ENCODE data around the gene PGLYRP1.

PGLYRP1 gene

DNA sequence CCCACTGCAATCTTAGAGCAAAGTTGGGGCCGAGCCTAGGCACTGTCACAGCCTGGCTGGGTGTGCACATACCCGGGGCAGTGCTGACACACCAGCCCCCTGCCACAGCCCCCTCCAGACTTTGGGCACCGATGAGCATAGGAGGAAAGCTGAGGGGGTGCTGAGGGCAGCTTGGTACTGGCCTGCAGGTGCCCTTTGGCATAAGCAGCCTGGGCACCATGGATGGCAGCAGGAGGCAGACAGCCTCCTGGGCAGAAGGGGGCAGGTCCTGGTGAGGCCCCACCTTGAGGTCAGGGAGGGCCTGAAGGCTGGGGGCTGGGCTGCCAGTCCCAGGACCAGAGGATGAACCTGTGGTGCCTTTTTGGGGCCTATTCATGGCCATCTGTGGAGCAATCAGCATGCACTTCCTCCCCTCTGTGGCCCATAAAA is 9.8 kb upstream of the PGLYRP1 start:
- no peak for DNase-seq (ENCODE audit: low read depth)

DNA sequence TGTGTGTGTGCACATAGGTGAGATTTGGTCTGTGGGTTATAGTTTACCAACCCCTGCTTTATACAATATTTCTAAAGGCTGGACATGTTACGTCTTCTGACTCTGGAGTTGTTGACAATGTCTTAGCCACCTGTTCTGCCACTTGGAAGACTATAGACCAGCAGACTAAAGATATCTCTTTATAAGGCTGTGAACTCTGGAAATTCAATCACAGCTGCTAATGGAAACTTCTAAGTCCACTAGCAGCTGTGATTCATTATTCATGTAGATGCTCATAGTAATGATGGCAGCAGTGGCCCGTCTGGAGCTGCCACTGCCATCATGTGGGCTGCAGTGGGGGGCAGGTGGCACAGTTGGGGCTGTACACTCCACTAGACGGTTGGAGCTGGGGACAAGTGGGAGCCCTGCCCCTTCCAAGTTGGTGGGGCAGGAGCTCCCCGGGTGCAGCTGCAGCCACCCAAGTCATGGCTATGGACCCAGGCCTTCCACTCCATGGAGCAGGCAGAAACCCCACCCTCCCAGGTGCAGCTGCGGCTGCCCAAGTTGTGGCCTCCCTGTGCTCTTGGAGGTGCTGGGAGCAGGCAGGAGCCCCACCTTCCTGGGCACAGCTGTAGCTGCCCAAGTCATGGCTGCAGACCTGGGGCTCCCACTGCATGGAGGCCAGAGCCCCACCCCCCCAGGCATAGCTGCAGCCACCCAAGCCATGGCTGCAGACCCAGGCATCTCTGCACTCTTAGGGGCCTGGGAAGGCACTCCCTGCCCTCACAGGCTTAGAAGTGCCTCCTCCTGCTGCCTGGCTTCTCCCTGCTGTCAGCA is 9.1 kb upstream of the PGLYRP1 start:
- no peak for DNase-seq (ENCODE audit: low read depth)

DNA sequence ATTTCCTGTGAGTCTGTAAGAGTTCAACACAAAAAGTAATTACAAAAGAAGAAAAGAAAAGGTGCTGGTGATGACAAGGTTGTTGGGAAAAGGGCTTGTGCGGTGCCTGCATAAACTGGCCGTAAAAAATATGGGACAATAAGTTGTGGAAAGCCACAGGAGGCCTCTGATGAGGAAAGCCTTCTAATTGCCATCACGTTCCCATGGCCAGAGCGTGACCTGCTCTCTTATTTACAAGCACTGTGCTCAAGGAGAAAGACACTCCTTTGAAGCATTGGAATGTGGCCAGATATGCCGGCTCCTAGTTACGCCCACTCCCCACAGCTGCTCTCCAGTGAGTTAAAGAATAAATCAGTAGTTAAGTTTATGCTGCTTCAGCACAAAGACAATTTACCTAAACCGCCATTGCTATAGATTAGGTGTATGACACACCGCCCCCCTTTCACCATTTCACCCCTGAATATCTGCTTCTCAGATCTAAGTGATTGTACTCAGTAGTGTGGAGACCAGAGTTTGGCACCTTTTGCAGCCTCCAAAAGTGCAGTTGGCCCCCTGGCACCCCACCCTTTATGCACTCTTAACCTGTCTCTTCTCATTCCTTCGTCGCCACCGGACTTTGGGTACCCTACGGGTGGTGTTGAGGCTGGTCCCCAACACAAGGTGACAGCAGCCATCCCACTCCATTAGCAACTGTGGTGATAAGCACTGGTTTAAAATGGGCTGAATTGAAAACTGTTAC is 8.1 kb upstream of the PGLYRP1 start:
- DNase-seq (ENCODE audit: low read depth) = no peak

DNA sequence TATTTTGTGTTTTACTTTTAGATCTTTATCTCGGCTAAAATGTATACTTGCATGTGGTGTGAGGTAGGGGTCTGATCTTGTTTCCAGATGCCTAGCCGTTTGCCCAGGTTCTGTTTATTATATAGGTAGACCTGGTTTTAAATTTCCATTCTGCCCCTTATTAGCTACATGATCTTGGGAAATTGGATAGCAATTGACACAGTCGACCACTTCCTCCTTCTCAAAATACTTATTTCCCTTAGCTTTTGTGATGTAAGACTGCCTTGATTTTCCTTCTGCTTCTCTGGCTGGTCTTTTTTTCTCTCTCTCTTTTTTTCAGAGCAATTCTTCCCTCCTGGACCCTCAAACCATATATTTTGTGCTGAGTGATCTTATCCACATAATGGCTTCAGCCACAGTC is 3.0 kb upstream of the PGLYRP1 start:
- DNase-seq (ENCODE audit: low read depth) = no peak

DNA sequence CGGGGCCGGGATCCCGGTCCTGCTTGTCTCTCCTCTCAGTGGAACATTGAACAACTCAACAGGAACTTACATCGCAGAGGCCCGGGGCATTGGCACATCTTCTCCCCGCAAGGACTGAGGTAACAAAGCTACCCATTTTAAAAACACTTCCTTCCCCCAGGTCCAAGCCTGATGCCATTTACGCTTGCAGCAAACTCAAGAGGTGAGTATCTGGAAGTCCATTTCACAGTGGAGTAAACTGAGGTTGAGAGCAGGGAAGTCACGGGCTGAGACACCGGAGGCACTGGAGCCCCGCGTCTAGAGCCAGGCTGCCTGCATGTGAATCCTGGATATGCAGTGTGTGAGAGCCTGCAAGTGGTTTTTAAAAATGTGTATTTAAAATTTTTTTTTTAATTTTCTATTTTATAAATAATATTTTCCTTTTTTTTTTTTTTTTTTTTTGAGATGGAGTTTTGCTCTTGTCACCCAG is 492 bp upstream of the PGLYRP1 start:
- DNase-seq (ENCODE audit: low read depth) = no peak

DNA sequence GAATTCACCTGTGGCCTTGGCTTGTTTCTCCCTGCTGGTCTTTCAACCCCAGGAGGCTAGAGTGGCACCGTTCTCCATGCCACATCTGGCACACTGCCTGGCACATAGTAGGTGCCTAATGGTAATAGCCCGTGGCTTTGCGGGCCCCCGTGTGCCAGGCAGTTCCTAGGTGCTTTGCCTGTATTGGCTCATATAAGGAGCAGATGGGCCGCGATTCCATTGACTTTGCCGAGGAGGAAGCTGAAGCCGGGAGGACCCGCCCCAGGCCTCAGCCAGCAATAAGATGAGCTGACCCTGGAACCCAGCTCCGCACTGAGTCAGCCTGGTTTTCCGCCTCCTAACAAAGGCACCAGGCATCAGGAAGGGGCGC is 807 bp downstream of the PGLYRP1 start:
- peak; percentile 13 for DNase-seq (ENCODE audit: low read depth)

DNA sequence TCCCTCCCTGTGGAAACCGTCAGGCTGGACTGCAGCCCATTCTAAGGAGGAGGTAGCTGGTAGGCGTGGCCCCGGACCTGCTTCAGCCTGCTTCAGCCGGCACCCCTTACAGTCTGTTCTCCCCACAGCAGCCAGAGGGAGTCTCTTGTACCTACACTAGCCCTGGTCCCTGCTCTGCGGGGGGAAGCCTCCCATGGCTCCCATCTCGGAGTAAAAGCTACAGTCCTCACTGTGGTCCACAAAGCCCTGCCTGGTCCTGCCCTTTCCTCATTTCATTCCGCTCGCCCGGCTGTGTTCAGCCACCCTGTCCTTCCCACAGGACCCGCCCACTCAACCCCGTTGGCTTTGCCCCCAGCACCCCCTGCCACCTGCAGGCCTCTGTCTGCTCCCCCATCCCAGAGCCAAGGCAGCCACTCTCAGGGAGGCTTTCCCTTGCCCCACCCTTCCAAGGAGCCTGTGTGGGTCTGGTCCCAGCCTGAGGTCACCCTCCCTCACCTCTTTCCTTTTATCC is 1.3 kb downstream of the PGLYRP1 start:
- DNase-seq (ENCODE audit: low read depth) = no peak

DNA sequence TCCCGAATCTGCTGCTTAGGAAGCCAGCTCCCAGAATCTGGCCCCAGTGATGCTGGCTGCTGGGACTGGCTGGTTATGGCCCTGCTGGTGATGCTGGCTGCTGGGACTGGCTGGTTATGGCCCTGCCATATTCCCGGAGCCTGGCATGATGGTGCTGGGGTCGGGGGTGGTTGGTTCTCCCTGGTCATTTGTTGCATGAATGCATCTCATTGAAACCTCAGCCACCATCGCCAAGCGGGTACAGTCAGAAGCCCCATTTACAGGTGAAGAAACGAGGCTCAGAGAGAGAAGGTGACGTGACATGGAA is 2.1 kb downstream of the PGLYRP1 start:
- no peak for DNase-seq (ENCODE audit: low read depth)

DNA sequence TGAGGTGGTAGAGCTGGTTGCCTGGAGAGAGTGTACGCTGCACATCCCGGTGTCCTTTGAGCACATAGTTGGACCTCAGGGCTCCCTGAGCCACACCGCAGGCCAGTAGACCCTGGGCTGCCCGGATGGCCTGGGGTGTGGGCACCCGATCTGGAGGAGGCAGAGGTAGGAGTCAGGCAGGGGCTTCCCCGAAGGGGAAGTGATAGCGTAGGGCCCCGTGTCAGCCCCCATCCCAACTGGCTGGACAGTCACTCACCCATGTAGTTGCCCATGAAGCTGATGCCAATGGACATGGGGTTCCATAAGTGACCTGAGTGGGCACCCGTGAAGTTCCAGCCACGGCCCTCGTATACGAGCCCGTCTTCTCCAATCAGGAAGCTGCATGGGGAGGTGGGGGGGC is 3.6 kb downstream of the PGLYRP1 start:
- no peak for DNase-seq (ENCODE audit: low read depth)

DNA sequence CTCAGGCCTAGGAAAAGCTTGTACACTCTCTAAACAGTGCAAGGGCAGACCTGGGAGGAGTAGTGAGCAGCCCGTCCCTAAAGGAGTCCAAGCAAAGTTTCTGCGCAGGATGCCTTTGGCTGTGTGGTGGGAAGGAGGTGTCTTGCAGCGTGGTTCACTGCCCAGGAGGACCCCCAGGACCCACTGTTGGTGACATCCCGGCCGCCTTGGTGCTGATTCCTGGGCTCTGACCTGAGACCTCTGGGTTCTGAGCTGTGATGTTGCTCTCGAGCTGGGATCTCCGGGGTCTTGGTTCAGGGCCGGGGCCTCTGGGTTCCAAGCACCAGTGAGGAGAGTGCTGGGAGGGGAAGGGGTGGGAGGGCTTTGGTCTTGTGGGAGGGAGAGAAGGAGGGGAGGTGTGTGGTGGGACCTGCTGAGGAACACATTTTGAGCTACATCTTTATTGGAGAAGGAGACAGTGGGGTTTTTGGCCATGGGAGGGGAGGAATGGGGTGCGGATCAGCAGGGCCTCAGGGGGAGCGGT is 4.1 kb downstream of the PGLYRP1 start:
- no peak for DNase-seq (ENCODE audit: low read depth)

DNA sequence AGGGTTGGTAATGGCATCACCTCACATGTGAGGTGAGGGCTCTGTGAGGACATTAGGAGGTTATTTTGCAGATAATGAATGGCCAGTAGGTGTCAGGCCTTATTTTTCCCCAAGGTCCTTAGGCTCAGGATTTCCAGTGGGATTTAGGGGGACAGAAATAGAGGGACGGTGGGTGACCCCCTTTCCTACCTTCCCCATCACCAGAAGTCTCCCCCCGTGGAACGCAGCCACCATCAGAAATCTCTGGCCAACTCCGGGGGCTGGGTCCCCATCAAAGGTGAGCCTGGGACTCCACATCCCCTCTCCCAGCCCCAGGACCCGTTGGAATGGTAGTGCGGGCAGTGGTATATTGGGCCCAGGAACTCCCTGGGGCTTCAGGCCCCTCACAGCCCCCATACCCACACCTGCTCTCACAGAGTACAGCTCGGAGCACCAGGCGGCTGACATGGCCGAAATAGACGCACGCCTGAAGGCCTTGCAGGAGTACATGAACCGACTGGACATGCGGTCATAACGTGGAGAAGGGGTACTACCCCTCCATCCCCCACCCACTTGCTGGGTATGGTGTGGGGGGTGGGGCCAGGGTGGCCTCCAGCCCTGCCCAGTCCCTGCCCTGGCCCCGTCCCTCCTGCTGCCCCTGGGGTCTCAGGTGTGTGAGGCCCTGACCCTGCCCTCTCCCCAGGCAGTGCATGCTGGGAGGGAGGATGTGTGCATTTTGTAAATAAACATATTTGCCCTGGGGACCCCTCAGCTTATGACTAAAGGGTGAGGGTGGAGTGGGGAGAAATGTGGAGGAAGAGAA is 4.8 kb downstream of the PGLYRP1 start:
- no peak for DNase-seq (ENCODE audit: low read depth)

DNA sequence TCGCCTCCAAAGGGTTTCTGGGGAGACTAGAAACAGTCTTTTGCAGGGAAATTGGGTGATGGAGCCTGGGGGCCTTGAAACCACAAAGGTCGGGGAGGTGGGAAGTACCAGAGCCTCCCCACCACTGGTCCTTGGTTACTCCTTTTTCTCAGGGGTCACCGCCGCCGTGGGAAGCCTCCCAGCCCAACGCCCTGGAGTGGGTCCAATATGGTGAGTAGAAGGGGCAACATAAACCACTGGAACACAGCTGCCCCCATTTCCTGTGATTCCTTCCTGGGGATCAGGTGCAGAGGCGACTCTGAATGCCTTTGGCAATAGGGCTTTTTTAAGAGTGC is 5.8 kb downstream of the PGLYRP1 start:
- DNase-seq (ENCODE audit: low read depth) = no peak

DNA sequence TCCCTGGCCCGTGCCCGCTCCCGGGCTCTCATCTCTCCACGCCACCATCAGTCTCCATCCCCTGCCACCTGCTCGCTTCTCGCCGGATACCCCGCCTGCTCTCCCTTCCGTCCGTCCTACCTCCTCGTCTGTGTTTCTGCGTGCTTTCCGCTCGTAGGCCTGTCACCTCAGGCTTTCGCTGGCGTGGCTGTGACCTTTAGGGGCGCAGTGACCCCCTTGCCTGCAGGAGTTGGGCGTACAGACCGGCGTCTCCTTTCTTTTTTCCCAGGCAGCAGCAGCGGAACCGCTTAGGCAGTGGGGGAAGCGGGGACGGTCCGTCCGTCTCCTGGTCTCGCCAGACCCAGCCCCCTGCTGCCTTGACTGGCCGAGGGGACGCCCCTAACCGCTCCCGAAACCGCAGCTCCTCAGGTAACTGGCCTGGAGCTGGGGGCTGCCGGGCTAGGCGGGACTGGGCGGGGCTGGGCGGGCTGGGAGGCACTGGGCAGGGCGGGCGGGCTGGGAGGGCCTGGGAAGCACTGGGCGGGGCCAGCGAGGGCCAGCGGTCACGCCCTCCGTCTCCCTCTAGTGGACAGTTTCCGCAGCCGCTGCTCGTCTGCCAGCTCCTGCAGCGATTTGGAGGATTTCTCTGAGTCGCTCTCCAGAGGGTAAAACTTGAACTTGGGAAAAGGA is 6.3 kb downstream of the PGLYRP1 start:
- DNase-seq (ENCODE audit: low read depth) = peak; percentile 82

DNA sequence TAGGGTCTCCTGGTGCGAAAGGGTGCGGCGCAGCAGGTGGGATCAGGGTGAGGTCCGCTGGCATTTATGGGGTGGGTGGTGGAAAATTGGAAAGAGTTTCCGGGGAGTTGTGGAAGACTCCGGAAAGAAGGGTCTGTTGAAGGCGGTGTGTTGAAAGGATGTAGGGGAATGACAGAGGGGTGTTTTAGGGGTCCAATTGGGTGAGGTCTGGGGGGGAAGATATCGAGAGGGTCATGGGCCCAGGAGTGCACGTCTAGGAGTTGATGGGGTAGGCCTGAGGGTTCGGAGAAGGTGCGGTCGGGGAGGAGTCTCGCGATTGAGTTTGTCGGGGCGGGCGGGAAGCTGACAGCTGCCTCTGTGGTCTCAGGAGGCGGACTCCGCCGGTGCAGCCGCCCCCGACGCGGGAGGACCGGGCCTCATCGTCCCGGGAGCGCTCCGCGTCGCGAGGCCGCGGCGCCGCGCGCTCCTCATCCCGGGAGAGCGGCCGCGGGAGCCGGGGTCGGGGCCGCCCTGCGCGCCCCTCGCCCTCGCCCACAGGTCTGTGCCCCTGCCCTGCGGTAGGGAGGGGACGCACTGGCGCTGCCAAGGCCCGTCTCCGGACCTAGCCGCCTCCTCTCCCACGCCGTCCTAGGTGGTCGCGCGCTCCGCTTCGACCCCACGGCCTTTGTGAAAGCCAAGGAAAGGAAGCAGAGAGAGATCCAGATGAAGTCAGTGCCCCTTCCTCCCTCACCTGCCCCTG is 7.0 kb downstream of the PGLYRP1 start:
- no peak for DNase-seq (ENCODE audit: low read depth)

DNA sequence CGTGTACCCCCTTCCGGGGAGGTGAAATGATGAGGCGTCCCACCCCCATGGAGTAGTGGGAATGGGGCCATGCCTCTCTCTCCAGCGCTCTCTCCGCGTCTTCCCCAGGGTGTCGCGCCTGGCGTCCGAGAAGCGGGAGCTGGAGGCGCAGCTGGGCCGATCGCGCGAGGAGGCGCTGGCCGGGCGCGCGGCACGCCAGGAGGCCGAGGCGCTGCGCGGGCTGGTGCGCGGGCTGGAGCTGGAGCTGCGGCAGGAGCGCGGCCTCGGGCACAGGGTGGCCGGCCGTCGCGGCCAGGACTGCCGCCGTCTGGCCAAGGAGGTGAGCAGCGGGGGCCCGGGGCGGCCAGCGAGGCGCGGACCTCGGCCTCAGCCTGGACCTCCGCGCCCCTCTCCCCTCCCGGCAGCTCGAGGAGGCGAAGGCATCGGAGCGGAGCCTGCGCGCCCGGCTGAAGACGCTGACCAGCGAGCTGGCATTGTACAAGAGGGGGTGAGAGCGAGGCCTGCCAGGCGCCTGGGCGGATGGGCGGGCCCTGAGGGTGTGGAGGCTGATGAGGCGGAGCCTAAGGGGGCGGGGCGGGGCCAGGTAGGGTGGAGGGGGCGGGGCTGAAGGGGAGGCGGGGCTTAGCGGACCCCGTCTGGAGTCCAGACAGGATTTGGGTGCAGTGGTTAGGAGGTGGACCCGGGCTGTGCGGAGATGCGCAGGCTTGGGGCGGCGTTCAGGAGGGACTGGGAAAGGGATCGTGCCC is 7.7 kb downstream of the PGLYRP1 start:
- DNase-seq (ENCODE audit: low read depth) = peak; percentile 36

DNA sequence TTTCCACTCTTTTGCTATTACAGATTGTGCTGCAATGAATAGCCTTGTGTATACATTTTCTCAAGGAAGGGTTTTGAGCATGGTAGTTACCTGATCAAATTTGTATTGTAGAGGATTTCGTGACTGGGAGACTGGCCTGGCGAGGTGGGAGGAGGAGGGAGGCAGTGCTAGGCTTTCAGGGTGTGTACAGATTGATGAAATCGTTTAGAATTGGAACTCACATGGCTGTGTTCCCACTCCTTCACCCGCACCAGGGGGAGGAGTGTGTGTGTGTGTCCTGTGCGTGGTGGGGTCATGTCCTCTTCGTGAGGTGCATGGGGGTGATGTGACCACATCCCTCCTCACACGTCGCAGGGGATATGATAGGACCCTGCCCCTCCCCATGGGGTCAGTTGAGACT is 8.3 kb downstream of the PGLYRP1 start:
- DNase-seq (ENCODE audit: low read depth) = no peak

DNA sequence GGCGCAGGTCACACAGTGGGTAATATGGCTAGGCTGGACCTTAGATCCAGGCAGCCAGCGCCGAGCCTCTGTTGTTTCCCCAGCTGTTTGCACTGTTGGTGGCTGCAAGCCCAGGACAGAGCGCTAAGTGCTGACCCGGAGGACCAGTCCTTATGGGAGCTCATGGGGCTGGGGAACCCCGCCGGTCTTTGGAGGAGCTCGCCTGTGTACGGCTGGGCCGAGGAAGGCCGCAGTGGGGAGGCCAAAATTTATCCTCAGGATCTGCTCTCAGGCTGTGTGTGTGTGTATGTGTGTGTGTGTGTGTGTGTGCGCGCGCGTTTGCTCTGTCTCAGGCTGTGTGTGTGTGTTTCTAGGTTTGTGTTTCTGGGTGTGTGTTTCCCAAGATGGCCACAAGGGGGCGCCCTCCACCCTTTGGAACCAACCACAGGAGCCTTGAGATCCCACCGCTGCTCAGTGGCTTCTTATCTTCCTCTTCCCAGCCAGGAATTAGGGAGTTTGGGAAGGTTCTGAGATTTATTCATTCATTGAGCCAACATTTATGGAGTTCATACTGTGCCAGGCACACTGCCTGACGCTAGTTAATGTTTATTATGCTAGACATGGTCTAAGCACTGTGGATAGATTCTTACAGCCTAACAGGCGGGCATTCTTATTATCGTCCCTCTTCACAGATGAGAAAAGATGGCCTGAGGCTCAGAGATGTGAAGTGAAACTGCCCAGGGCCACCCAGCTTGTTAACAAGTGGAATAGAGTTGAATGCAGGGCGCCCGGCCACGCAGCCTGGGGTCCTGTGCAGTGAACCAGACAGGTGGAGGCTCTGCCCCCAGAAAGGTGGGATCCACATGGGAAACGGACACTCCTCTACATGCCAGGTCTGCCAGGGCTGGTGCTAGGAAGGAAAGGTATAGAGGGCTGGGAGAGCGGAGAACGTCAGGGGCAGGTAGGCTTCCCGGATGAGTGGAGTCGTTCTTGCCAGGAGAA is 13.0 kb downstream of the PGLYRP1 start:
- DNase-seq (ENCODE audit: low read depth) = peak; percentile 64

DNA sequence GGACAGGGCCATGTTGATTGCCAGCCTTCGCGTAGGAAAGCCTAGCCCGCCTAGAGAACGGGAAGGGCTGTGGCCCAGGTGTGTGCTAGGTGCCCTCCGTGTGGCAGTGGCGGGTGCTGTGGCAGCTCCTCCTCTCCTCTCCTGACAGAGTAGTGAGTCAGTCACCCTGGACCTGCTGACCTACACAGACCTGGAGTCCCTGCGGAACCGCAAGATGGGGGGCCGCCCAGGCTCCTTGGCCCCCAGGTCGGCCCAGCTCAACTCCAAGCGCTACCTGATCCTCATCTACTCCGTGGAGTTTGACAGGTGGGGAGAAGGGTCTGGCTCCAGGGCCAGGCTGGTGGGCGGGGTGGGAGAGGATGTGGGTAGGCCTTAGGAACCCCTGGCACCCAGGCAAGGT is 16.4 kb downstream of the PGLYRP1 start:
- no peak for DNase-seq (ENCODE audit: low read depth)

DNA sequence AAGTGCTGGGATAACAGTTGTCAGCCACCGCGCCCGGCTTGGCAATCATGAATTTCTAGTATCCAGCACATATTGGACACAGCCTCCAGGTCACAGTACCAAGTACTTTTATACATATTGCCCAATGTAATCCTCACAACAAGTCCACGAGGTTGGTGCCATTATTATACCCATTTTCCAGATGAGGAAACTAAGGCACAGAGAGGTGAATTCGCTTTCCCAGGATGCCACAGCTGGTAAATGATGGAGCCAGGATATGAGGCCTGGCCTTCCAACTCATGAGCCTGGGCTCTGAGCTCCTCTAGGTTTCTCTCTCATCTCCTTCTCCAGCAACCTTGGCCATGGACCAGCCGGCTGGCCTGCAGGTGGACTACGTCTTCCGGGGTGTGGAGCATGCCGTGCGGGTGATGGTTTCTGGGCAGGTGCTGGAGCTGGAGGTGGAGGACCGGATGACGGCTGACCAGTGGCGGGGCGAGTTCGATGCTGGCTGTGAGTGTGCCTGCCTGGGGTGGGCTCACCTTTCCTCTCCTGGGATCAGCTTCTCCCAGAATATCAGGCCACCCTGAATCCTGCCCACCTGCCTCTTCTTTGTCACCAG is 20.1 kb downstream of the PGLYRP1 start:
- no peak for DNase-seq (ENCODE audit: low read depth)
